HG03196 (cell line): ENCODE measurements around the gene ZCCHC18.
"Not testable (repeated sequence)": the region's sequence is repeated elsewhere in the genome, so short reads cannot be mapped to it uniquely, and the experiment has no call there.

Source experiments
- ATAC-seq: cut with Tn5 transposase; IDR thresholded peaks from one replicate; pipeline ENCODE4 v1.9.1; 2021; ENCODE audit not compliant: unreplicated experiment

Gene ZCCHC18

DNA sequence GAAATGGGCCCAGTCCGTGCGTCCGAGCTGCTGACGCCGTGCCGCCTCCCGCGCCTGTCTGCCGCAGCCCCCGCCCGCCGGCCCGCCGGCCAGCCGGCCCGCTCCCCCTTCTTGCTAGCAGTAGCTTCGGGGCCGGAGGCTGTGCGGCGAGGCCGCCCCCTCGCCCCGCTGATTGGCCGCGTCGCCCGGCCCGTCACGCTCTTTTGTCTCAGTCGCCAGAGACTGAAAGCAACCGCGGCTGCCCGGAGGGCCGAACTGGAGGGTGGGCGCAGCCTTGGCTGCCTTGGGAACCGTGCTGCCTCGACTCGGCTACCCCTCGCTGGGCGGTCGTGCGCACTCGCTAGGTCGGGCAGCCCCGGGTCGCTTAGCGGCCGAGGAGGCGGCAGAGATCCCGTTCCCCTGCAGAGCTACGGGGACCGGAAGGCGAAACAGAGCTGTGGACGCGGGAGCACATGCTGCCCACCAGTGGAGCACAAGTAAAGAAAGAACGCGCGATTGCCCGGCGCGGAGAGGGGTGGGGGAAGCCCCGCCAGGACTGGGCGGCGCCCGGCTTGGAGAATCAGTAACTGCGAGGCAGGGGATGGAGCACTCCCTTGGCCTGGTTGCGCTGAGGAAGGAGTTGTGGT is at the start of gene ZCCHC18:
TSS of gene ZCCHC18 (plus strand) at position 198 of the 626 bp plus-strand sequence. CDS start 1,589 bp downstream, outside the sequence.
- ATAC-seq, result peak; percentile 69

DNA sequence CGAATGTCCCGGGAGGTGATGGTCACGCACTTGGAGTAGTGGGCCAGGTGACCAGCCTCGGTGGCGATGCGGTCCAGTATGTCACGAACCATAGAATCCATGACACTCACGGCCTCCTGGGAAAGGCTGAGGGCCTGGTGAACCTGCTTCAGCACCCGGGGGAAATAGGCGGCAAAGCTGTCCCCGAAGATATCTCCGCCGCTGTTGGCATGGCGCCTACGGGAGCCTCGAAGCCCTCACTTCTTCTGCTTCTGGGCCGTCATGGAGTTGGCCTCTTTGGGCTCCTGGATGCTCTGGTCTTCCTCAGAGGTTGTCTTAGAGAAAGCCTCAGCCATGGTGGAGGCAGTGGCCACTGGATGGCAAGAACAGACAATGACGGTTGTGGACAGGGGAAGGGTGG is 49.7 kb upstream of the ZCCHC18 start:
- ATAC-seq, result not testable (repeated sequence)

DNA sequence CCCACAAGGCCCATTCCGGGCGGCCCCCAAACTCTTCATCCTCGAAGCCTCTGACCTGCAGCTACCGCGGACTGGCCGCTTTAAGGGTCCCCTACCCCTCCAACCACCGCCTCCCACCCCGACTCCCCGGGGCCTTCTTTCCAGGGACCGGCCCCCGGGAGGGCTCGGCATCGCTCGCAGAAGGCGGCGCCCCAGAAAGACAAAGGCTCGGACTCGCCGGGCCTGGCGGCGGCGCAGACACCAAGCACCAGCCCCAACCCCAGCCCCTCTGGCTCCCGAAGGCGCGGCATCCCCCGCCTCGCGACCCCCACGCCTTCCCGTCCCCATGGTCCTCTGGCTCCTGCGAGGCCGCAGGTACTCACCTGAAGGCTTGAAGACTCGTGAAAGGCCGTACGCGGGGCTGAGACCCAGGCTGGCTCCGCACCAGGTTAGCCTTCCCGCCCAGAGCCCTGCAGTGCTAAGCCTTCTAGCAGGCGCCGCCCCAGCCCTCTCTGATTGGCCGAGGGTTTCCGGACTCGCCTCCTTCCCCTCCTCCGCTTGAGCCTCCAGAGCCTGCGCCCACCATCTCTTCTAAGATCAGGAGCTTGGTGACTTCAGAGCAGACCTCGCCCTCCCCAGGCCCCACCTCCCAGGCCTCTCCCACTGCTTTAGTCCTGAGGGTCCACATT is 36.4 kb upstream of the ZCCHC18 start, which contains the start of gene TMSB15C:
TSS of gene TMSB15C (minus strand) at position 459 of the 668 bp plus-strand sequence.
- ATAC-seq, result peak; percentile 98

GRCh38 chrX:104077854-104078253 is 34.5 kb upstream of the ZCCHC18 start:
- not testable (repeated sequence) for ATAC-seq

DNA sequence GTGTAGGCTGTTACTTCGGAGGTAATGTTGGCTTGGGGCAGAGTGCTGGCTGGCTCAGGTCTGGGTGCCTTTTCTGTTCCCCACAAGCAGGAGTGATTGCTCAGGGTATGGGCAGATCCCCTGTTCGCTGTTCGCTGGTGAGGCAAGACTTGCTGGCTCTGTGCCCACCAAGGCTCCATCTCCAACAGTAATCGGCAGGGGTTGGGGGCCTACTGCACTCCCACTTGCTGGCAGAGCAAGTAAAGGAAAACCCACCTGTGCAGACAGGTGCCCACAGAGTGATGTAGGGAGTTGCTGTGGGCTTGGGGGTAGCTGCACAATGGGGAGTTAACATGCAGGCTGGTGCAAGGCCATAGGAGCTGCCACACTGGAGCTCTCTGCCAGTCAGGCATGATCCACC is 28.3 kb upstream of the ZCCHC18 start:
- no peak for ATAC-seq

- ATAC-seq, result no peak
Observed at GRCh38 chrX:104084534-104085277, 27.6 kb upstream of the ZCCHC18 start.

DNA sequence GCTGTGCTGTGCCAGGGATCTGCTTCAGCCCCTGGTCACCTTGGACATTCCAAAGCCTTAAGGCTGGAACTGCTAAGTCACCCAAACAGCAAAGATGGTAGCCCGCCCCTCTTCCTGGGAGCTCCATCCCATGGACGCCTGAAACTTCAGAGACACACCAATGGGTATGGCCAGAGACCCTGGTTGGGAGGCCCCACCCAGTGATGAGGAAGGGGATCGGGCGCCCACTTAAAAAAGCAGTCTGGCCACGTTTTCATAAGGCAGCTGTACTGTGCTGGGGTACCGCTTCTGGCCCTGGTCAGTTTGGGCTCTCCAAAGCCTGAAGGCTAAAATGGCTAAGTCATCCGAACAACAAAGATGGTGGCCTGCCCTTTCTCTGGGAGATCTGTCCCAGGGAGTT is 26.8 kb upstream of the ZCCHC18 start:
- no peak for ATAC-seq

DNA sequence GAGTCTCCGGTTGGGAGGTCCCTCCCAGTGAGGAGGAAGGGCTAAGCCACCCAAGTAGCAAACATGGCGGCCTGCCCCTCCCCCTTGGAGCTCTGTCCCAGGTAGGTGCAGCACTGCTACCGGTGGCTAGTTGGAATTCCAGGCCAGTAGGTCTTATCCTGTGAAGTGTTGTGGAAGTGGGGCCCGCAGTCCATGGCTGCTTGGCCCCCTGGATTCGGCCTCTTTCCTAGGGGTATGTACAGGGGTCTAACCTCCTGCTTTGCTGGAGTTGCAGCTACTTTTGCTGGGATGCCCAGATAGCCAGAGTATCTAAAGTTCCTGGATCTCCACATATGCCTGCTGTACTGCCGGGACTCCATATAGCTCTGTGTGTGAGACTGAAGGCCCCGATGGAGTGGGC is 26.4 kb upstream of the ZCCHC18 start:
- ATAC-seq, result no peak

DNA sequence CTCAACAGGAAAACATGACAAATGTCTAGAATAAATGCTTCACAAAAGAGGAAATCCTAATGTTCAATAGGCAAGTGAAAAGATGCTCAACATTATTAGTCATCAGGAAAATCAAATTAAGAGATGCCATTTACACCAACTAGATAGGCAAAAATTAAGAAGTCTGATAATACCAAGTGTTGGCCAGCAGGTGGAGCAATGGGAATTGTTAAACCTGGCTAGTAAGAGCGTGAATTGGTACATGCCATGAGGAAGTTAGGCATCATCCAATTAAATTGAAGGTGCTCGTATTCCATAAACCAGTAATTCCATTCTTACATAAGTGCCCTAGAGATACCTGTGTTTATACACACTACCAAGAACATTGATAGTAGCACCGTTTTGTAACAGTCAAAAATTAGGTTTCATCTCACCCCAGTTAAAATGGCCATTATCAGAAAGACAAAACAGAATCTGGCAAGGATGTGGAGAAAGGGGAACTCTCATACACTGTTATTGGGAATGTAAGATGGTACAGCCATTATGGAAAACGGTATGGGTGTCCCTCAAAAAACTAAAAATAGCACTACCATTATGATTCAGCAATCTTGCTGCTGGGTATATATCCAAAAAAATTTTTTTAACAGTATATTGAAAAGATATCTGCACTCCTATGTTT is 14.0 kb upstream of the ZCCHC18 start:
- no peak for ATAC-seq

GRCh38 chrX:104098919-104099318 is 13.4 kb upstream of the ZCCHC18 start:
- no peak for ATAC-seq

DNA sequence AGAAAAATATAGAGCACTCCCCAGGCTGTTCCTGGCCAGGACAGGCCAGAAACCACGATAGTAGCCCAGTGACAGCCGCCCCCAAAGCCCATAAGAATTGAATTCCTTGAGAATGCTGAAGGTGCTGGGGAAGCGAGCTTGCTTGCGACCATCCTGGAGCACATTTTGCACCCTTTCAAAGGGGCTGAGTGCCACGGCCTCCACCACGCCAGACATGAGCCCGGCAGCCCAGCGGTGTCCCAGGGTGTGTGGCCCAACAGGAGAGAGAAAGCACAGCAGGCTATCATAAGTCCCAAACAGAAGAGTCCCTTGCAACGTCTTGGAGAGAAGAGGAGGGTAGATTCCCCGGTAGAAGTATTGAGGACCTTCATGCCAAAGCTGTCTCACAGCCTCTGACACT is 7.6 kb upstream of the ZCCHC18 start:
- no peak for ATAC-seq

- ATAC-seq, result no peak
Observed at GRCh38 chrX:104105330-104106262, 6.7 kb upstream of the ZCCHC18 start.

GRCh38 chrX:104108955-104109354 is 3.4 kb upstream of the ZCCHC18 start:
- ATAC-seq, result no peak

DNA sequence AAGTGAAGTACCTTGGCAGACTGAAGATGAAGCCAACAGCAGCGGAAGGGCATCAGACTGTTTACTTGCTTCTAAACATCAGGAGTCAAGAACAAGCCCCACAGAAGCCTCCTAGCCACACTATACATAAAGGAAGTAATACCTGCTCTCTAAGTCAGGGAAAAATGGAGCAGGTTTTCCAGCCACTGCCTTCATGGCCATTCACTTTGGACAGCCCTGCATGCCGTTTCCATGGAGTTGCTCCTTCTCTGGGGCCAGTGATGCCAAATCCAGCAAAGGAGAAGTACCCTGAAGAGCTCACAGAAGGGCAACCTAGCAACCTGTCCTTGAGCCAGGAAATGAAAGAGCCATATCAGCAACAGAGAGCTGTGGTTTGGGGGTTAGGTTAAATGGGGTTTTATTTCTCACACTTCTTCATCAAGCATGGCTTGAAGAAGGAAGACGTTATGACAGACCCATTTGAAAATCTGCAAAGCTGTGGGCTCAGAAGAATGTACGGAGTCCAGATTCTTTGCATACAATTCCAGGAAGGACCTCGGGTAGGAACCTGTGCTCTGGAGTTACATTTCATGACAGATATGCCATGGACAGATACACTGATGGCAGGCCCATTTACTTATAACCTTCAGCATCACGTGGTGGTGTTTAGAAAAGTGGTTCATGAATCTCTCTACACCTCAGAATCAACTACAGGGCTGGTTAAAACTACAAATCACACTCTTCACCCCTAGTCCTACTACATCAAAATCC is 1.7 kb upstream of the ZCCHC18 start:
- ATAC-seq, result peak; percentile 44

- peak; percentile 44 for ATAC-seq
Observed at GRCh38 chrX:104113222-104113965, 1.1 kb downstream of the ZCCHC18 start.

DNA sequence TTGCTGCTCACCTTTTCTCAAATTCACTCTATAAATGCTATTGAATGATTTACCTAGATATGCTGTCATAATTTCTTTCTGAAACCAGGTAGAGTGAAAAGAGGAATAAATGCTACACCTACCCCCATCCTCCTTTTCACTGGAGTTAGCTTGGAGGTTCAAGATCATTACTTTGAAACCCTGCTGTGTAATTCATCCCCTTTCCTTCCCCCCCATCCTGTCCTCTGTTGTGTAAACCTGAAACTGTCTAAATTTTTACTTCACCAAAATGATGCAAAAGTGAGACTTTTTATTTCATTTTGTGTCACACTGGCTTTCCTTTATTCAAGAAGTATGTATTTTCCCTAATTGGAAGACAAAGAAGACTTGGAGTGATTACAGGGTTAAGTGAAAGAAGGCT is 5.4 kb downstream of the ZCCHC18 start:
- ATAC-seq, result no peak

- no peak for ATAC-seq
Observed at GRCh38 chrX:104118765-104119164, 6.4 kb downstream of the ZCCHC18 start.

DNA sequence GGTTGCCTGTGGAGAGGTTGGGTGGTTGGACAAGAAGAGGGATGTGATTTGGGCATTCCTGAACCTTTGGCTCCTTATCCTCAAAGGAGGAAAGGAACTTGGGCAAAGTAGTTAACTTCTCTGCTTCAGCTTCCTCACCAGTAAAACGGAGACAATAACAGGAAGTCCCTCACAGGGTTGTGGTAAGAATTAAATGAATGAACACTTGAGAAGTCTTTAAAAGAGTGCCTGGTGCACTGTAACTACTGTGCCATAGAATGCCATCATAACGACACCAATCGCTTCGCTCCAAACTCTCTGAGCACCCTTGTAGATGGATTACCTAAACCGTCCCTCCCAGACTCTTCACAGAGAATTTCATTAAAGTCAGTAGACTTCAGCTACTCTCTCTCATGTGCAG is 10.5 kb downstream of the ZCCHC18 start:
- ATAC-seq, result no peak

DNA sequence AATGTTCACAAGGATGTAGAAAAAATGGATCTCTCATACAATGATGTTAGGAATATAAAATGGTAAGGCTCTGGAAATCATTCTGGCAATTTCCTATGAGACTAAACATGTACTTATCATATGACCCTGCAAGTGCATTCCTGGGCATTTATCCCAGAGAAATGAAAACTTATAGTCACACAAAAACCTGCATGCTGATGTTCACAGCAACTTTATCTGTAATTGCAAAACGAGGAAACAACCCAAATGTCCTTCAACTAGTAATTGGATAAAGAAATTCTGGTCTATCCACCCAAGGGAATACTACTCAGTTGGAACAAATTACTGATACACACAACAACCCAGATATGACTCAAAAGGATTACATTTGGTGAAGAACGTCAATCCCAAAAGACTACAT is 14.5 kb downstream of the ZCCHC18 start:
- no peak for ATAC-seq
